Neural progenitor cell (in vitro differentiated cells): ENCODE measurements around the gene MPPED2.

Experiments
- EZH2 ChIP-seq: fragments of 200-600 bp; sonication (generic); IDR thresholded peaks from 2 replicates; pipeline ENCODE4 v1.6.1; 2017; ENCODE audit warnings: antibody characterized with exemption, mild to moderate bottlenecking, moderate library complexity
- EZH2phosphoT487 ChIP-seq: fragments of 200-600 bp; sonication (generic); IDR thresholded peaks from 2 replicates; pipeline ENCODE4 v1.6.1; 2017; ENCODE audit warnings: antibody characterized with exemption
- TF ChIP-seq, protein P1 (sequence below): fragments of 200-600 bp; sonication (generic); IDR thresholded peaks from 2 replicates; pipeline ENCODE4 v1.5.1; 2017; ENCODE audit warnings: antibody characterized with exemption, mild to moderate bottlenecking

DNA sequence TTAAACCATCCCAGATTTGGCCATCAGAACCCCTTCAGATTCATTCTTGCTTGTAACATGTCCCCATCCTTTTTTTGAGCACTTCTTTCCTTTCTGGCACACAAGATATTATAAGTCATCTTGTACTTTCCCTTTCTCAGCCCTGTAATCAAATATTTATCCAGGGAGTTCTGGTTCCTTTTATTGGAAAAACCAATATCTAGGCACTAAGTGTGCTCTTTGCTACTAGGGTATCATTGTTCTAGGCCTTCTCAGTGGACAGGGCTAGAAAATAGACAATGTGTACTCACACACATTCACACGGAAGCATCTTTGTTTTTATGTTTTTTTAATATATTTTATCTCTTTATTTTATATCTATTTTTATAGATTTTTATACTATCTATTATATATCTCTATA is 216.0 kb downstream of the MPPED2 start:
- TF ChIP-seq, protein P1, sequence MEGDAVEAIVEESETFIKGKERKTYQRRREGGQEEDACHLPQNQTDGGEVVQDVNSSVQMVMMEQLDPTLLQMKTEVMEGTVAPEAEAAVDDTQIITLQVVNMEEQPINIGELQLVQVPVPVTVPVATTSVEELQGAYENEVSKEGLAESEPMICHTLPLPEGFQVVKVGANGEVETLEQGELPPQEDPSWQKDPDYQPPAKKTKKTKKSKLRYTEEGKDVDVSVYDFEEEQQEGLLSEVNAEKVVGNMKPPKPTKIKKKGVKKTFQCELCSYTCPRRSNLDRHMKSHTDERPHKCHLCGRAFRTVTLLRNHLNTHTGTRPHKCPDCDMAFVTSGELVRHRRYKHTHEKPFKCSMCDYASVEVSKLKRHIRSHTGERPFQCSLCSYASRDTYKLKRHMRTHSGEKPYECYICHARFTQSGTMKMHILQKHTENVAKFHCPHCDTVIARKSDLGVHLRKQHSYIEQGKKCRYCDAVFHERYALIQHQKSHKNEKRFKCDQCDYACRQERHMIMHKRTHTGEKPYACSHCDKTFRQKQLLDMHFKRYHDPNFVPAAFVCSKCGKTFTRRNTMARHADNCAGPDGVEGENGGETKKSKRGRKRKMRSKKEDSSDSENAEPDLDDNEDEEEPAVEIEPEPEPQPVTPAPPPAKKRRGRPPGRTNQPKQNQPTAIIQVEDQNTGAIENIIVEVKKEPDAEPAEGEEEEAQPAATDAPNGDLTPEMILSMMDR, result no peak
- TF ChIP-seq EZH2 (no peak), EZH2phosphoT487 (no peak)
